GM12878 (cell line): ENCODE results near the gene HS6ST3.

ENCODE experiments used
- ATF7 ChIP-seq: fragments of 450-650 bp; IDR thresholded peaks from 2 replicates; pipeline ENCODE4 v1.6.1; 2016; ENCODE audit warnings: low read depth, mild to moderate bottlenecking
- CBX3 ChIP-seq: fragments of 200-600 bp; sonication (generic); IDR thresholded peaks from 2 replicates; pipeline ENCODE4 v1.6.1; 2016; ENCODE audit warnings: low read depth, borderline replicate concordance
- CHD1 ChIP-seq: IDR thresholded peaks from 2 replicates; pipeline ENCODE4 v1.6.1; 2012; ENCODE audit warnings: low read depth, low read length, improper control_type of control experiment
- EP300 ChIP-seq, 2 experiments: fragments of 150-350 bp in 1 of 2; IDR thresholded peaks; 2 replicates each; pipeline ENCODE4 v1.6.1; 2011 to 2012; ENCODE audit warnings: low read depth in 2 of 2, low read length in 2 of 2, borderline replicate concordance in 1 of 2, improper control_type of control experiment in 1 of 2, inconsistent platforms in 1 of 2; ENCODE audit not compliant: control insufficient read depth in 1 of 2
- EZH2 ChIP-seq: IDR thresholded peaks from 2 replicates; pipeline ENCODE4 v1.6.1; 2012; ENCODE audit warnings: low read depth, mild to moderate bottlenecking, control low read depth, inconsistent platforms, low read length, borderline replicate concordance; ENCODE audit not compliant: control insufficient read depth
- FOXM1 ChIP-seq: IDR thresholded peaks from 2 replicates; pipeline ENCODE4 v1.6.1; 2012; ENCODE audit warnings: low read depth, mild to moderate bottlenecking, inconsistent platforms, low read length, moderate library complexity
- PAX5 ChIP-seq: IDR thresholded peaks from 2 replicates; pipeline ENCODE4 v1.6.1; 2011; ENCODE audit warnings: low read depth, low read length, borderline replicate concordance
- POLR2A ChIP-seq: IDR thresholded peaks from 2 replicates; pipeline ENCODE4 v1.6.1; 2011; ENCODE audit warnings: low read depth, mild to moderate bottlenecking, low read length
- SREBF1 ChIP-seq: IDR thresholded peaks from 2 replicates; pipeline ENCODE4 v1.6.1; 2012; ENCODE audit warnings: mild to moderate bottlenecking, low read length
- SREBF2 ChIP-seq: IDR thresholded peaks from 2 replicates; pipeline ENCODE4 v1.6.1; 2012; ENCODE audit warnings: mild to moderate bottlenecking, low read length
- STAT1 ChIP-seq: fragments of 450-650 bp; conservative IDR thresholded peaks from 2 replicates; pipeline ENCODE4 v1.6.1; 2014; ENCODE audit warnings: antibody characterized with exemption, mild to moderate bottlenecking
- ZZZ3 ChIP-seq: IDR thresholded peaks from 2 replicates; pipeline ENCODE4 v1.6.1; 2011; ENCODE audit warnings: low read depth; ENCODE audit not compliant: control insufficient read depth, insufficient read length
- TF ChIP-seq, protein P1 (sequence below), 3 experiments: IDR thresholded peaks in 2 of 3; conservative IDR thresholded peaks in 1 of 3; 2 replicates each; pipeline ENCODE4 v1.5.1; 2011; ENCODE audit warnings: low read depth in 3 of 3, low read length in 3 of 3, mild to moderate bottlenecking in 3 of 3, control low read depth in 2 of 3, moderate library complexity in 2 of 3, inconsistent platforms in 1 of 3, mixed read lengths in 1 of 3; ENCODE audit not compliant: control insufficient read depth in 2 of 3, insufficient read depth in 1 of 3; ENCODE audit errors: extremely low read depth in 1 of 3
- TF ChIP-seq, protein P2 (sequence below): IDR thresholded peaks from 2 replicates; pipeline ENCODE4 v1.6.1; 2012; ENCODE audit warnings: low read depth, low read length, improper control_type of control experiment

GRCh38 chr13:96573563-96573962, 483.7 kb downstream of the HS6ST3 start:
- TF ChIP-seq EZH2, result no peak
- TF ChIP-seq, protein P1, sequence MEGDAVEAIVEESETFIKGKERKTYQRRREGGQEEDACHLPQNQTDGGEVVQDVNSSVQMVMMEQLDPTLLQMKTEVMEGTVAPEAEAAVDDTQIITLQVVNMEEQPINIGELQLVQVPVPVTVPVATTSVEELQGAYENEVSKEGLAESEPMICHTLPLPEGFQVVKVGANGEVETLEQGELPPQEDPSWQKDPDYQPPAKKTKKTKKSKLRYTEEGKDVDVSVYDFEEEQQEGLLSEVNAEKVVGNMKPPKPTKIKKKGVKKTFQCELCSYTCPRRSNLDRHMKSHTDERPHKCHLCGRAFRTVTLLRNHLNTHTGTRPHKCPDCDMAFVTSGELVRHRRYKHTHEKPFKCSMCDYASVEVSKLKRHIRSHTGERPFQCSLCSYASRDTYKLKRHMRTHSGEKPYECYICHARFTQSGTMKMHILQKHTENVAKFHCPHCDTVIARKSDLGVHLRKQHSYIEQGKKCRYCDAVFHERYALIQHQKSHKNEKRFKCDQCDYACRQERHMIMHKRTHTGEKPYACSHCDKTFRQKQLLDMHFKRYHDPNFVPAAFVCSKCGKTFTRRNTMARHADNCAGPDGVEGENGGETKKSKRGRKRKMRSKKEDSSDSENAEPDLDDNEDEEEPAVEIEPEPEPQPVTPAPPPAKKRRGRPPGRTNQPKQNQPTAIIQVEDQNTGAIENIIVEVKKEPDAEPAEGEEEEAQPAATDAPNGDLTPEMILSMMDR (IDR thresholded peaks at IDR 0.05 in 2 of 3, conservative IDR thresholded peaks at IDR 0.05 in 1 of 3; ENCODE audit: control insufficient read depth in 2 of 3, extremely low read depth in 1 of 3, insufficient read depth in 1 of 3, low read depth in 3 of 3, low read length in 3 of 3), result no peak
- no peak for TF ChIP-seq PAX5
- no peak for TF ChIP-seq ZZZ3
- TF ChIP-seq CBX3, result no peak
- no peak for TF ChIP-seq POLR2A
- TF ChIP-seq, protein P2, sequence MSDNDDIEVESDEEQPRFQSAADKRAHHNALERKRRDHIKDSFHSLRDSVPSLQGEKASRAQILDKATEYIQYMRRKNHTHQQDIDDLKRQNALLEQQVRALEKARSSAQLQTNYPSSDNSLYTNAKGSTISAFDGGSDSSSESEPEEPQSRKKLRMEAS, result no peak
- TF ChIP-seq ATF7, result no peak
- no peak for TF ChIP-seq FOXM1
- TF ChIP-seq STAT1, result no peak
- no peak for TF ChIP-seq SREBF2
- no peak for TF ChIP-seq CHD1
- TF ChIP-seq SREBF1, result no peak
- no peak for TF ChIP-seq EP300 (IDR thresholded peaks at IDR 0.05; ENCODE audit: borderline replicate concordance in 1 of 2, control insufficient read depth in 1 of 2, low read depth in 2 of 2, low read length in 2 of 2)
